Upper lobe of left lung (tissue), 4 donors: ENCODE measurements around the gene FBXO41.

Experiments used
- POLR2A ChIP-seq, 4 donors: fragments of 450-650 bp; IDR thresholded peaks; one replicate each; pipeline ENCODE4 v1.5.1; 2016 to 2017; ENCODE audit warnings: antibody characterized with exemption in 4 of 4, mild to moderate bottlenecking in 2 of 4
- TF ChIP-seq, protein P1 (sequence below), 6 experiments: fragments of 450-650 bp in 4 of 6; fragments of 200-600 bp in 2 of 6; sonication (generic) in 2 of 6; IDR thresholded peaks; one replicate each; pipeline ENCODE4 v1.5.1; 2016 to 2019; ENCODE audit warnings: antibody characterized with exemption in 6 of 6

DNA sequence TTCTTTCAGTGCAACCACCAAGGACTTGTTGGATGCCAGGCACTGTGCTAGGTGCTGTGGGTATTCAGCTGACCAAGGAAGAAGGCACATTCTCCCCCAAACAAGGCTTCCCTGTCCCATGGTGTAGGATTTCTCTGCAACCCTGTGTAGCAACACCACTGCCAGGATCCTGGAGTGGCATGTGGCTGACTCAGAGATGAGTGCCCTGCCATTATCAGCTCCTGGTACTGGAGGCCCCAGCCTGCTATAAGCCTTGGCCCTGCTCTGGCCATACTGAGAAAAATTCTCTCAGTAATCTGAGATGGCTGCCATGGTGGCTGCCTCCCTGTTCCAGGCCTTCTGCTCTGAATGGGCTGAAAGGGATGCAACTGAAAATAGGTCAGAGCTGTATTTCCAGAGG lies 66.0 kb downstream of the FBXO41 start:
- TF ChIP-seq, protein P1, sequence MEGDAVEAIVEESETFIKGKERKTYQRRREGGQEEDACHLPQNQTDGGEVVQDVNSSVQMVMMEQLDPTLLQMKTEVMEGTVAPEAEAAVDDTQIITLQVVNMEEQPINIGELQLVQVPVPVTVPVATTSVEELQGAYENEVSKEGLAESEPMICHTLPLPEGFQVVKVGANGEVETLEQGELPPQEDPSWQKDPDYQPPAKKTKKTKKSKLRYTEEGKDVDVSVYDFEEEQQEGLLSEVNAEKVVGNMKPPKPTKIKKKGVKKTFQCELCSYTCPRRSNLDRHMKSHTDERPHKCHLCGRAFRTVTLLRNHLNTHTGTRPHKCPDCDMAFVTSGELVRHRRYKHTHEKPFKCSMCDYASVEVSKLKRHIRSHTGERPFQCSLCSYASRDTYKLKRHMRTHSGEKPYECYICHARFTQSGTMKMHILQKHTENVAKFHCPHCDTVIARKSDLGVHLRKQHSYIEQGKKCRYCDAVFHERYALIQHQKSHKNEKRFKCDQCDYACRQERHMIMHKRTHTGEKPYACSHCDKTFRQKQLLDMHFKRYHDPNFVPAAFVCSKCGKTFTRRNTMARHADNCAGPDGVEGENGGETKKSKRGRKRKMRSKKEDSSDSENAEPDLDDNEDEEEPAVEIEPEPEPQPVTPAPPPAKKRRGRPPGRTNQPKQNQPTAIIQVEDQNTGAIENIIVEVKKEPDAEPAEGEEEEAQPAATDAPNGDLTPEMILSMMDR (IDR thresholded peaks at IDR 0.05): no peak
- TF ChIP-seq POLR2A (IDR thresholded peaks at IDR 0.05): no peak
